GM23338 (cell line): ENCODE results near the gene MAMLD1. TPM values are rescaled to one million over a fixed set of nuclear protein-coding genes. Genes with fewer than 3 reads are reported as not detected.

ENCODE experiments used
- ATAC-seq: fragments of 200-7000 bp; cut with Tn5 transposase; 3 replicates; pipeline ENCODE4 v1.9.1; 2020
- DNase-seq: peaks from one replicate; pipeline ENCODE4 v3.0.0-alpha.2; 2015; ENCODE audit warnings: low spot score
- H2AFZ ChIP-seq: fragments of 200-600 bp; sonication (generic); 2 replicates; pipeline ENCODE4 v1.8.0; 2016; ENCODE audit warnings: antibody characterized with exemption, mild to moderate bottlenecking, moderate library complexity
- H3F3A ChIP-seq: fragments of 200-600 bp; sonication (generic); replicated peaks from 2 replicates; pipeline ENCODE4 v1.8.0; 2017; ENCODE audit warnings: antibody characterized with exemption, mixed run types, low read depth
- H3K27ac ChIP-seq: fragments of 200-600 bp; sonication (generic); 2 replicates; pipeline ENCODE4 v1.6.1; 2016; ENCODE audit warnings: low read depth
- H3K27me3 ChIP-seq: fragments of 200-600 bp; sonication (generic); 2 replicates; pipeline ENCODE4 v1.8.0; 2016; ENCODE audit warnings: mild to moderate bottlenecking, mixed run types, moderate library complexity; ENCODE audit not compliant: insufficient read depth
- H3K36me3 ChIP-seq: fragments of 200-600 bp; sonication (generic); 2 replicates; pipeline ENCODE4 v1.8.0; 2016; ENCODE audit warnings: mild to moderate bottlenecking; ENCODE audit not compliant: insufficient read depth
- H3K4me1 ChIP-seq: fragments of 200-600 bp; sonication (generic); 2 replicates; pipeline ENCODE4 v1.8.0; 2016; ENCODE audit warnings: mild to moderate bottlenecking, moderate library complexity; ENCODE audit not compliant: insufficient read depth
- H3K4me2 ChIP-seq: fragments of 200-600 bp; sonication (generic); 2 replicates; pipeline ENCODE4 v1.7.1; 2017; ENCODE audit warnings: mixed run types
- H3K4me3 ChIP-seq: fragments of 200-600 bp; sonication (generic); 2 replicates; pipeline ENCODE4 v1.6.1; 2016; ENCODE audit warnings: mixed run types
- H3K79me2 ChIP-seq: fragments of 200-600 bp; sonication (generic); replicated peaks from 2 replicates; pipeline ENCODE4 v1.8.0; 2017; ENCODE audit warnings: mild to moderate bottlenecking; ENCODE audit not compliant: insufficient read depth
- H3K9me2 ChIP-seq: fragments of 200-600 bp; sonication (generic); 2 replicates; pipeline ENCODE4 v1.8.0; 2017; ENCODE audit not compliant: insufficient read depth
- H4K20me1 ChIP-seq: fragments of 200-600 bp; sonication (generic); replicated peaks from 2 replicates; pipeline ENCODE4 v1.8.0; 2017; ENCODE audit warnings: mild to moderate bottlenecking; ENCODE audit not compliant: insufficient read depth
- H3K27ac Mint-ChIP-seq: 2 replicates; pipeline ENCODE4 v1.8.0; 2020; ENCODE audit warnings: inconsistent platforms, mild to moderate bottlenecking, moderate library complexity, mixed read lengths
- H3K27me3 Mint-ChIP-seq: 3 replicates; pipeline ENCODE4 v1.8.0; 2022; ENCODE audit warnings: low read depth, mild to moderate bottlenecking, moderate library complexity, mixed read lengths, inconsistent platforms; ENCODE audit not compliant: insufficient read depth, poor library complexity
- H3K36me3 Mint-ChIP-seq: 3 replicates; pipeline ENCODE4 v1.8.0; 2021; ENCODE audit warnings: low read depth, mild to moderate bottlenecking, inconsistent platforms, moderate library complexity, mixed read lengths
- H3K4me1 Mint-ChIP-seq: 3 replicates; pipeline ENCODE4 v1.8.0; 2020; ENCODE audit warnings: mild to moderate bottlenecking, inconsistent platforms, mixed read lengths
- H3K4me3 Mint-ChIP-seq: 3 replicates; pipeline ENCODE4 v1.8.0; 2021; ENCODE audit warnings: moderate library complexity, mild to moderate bottlenecking, inconsistent platforms, mixed read lengths
- H3K9me3 Mint-ChIP-seq: 3 replicates; pipeline ENCODE4 v1.8.0; 2020; ENCODE audit warnings: moderate library complexity, mild to moderate bottlenecking, inconsistent platforms, mixed read lengths
- CREB1 ChIP-seq: fragments of 250-450 bp; sonication (Bioruptor Pico); IDR thresholded peaks from 2 replicates; pipeline ENCODE4 v1.5.0; 2020; ENCODE audit warnings: low read depth, mild to moderate bottlenecking, moderate library complexity
- EZH2phosphoT487 ChIP-seq: fragments of 200-600 bp; sonication (generic); IDR thresholded peaks from one replicate; pipeline ENCODE4 v1.8.1; 2018; ENCODE audit warnings: antibody characterized with exemption; ENCODE audit not compliant: unreplicated experiment
- JUNB ChIP-seq: IDR thresholded peaks from one replicate; pipeline ENCODE4 v1.6.1; 2016; ENCODE audit warnings: antibody characterized with exemption; ENCODE audit not compliant: unreplicated experiment
- NANOG ChIP-seq: IDR thresholded peaks from 2 replicates; pipeline ENCODE4 v1.6.1; 2016; ENCODE audit warnings: antibody characterized with exemption, borderline replicate concordance
- STAT1 ChIP-seq: IDR thresholded peaks from one replicate; pipeline ENCODE4 v1.6.1; 2016; ENCODE audit warnings: antibody characterized with exemption; ENCODE audit not compliant: unreplicated experiment
- polyA plus RNA-seq: library from polyadenylated mRNA; unstranded; fragments of >200 nt; fragmentation: Nextera tagmentation; extraction: Ambion mirVana; gene quantifications from 2 replicates; pipeline ENCODE4 v1.2.1, GENCODE V29; 2016
- total RNA-seq: library from RNA; depleted of rRNA; stranded (reverse); fragments of >200 nt; shearing (Covaris generic); gene quantifications from 2 replicates; pipeline ENCODE4 v1.2.3, GENCODE V29; 2014
- TF ChIP-seq, protein P1 (sequence below), 2 experiments: fragments of 200-600 bp in 1 of 2; sonication (generic) in 1 of 2; conservative IDR thresholded peaks; 2 replicates each; pipeline versions ENCODE4 v1.5.1 to v1.6.1; 2016 to 2017; ENCODE audit warnings: antibody characterized with exemption in 2 of 2, low read depth in 2 of 2, mild to moderate bottlenecking in 2 of 2, moderate library complexity in 1 of 2
- TF ChIP-seq, protein P2 (sequence below): IDR thresholded peaks from one replicate; pipeline ENCODE4 v1.6.1; 2018; ENCODE audit warnings: antibody characterized with exemption; ENCODE audit not compliant: unreplicated experiment
- TF ChIP-seq, protein P3 (sequence below): fragments of 250-450 bp; sonication (Bioruptor Pico); IDR thresholded peaks from 2 replicates; pipeline ENCODE4 v1.5.0; 2020; ENCODE audit warnings: mild to moderate bottlenecking, moderate library complexity

The MAMLD1 gene
- total and polyA plus RNA-seq, 2 experiments from 2014 or later, result 0.13 to 0.21 TPM

DNA sequence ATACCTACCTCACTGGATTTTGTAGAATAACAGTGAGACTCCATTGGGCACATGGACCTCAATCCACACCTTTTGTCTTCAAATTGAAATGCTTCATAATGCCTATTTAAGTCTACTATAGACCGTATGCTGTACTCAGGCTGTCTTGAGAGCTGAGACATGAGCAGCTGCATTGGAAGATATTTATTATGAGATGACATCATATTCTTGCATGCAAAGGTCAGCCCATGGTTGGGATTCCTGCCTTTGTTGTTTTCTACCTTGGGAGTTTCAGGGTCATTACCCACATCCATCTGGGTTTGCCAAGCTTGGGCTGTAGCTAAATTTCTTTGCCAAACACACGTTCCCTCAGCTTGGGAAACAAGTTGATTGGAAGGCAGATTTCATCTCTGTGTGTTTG is 33.2 kb upstream of the MAMLD1 start:
- no peak for ATAC-seq
- no peaks in the 10 kb centered on the region; the same call in 2 of the 3 replicates for H3K9me3 Mint-ChIP-seq
- TF ChIP-seq JUNB (no peak), NANOG (no peak)
- TF ChIP-seq, protein P1, sequence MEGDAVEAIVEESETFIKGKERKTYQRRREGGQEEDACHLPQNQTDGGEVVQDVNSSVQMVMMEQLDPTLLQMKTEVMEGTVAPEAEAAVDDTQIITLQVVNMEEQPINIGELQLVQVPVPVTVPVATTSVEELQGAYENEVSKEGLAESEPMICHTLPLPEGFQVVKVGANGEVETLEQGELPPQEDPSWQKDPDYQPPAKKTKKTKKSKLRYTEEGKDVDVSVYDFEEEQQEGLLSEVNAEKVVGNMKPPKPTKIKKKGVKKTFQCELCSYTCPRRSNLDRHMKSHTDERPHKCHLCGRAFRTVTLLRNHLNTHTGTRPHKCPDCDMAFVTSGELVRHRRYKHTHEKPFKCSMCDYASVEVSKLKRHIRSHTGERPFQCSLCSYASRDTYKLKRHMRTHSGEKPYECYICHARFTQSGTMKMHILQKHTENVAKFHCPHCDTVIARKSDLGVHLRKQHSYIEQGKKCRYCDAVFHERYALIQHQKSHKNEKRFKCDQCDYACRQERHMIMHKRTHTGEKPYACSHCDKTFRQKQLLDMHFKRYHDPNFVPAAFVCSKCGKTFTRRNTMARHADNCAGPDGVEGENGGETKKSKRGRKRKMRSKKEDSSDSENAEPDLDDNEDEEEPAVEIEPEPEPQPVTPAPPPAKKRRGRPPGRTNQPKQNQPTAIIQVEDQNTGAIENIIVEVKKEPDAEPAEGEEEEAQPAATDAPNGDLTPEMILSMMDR (conservative IDR thresholded peaks at IDR 0.05; ENCODE audit: low read depth in 2 of 2), result no peak

DNA sequence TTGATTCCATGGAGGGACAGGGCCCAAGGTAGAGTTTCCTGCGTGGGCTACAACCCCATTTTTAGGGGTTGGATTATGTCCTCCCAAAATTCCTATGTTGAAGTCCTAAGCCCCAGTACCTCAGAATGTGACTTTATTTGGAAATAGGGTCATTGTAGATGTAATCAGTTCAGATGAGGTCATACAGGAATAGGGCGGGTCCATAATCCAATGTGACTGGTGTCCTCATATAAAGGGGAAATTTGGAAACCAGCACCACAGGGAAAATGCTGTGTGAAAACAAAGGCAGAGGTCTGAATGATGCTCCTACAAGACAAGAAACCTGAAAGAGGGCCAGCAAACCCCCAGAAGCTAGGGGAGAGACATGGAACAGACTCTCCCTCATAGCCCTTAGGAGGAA is 31.1 kb upstream of the MAMLD1 start:
- Histone ChIP-seq H3K4me2 (no peak overlapping the region), H3K27ac (no peak overlapping the region), H3K9me2 (no peaks in the 10 kb centered on the region), H3K4me3 (no peak overlapping the region), H3K36me3 (no peaks in the 10 kb centered on the region), H3K79me2 (no peaks in the 10 kb centered on the region), H3K27me3 (no peaks in the 10 kb centered on the region), H2AFZ (no peak overlapping the region), H3K4me1 (no peaks in the 10 kb centered on the region), H3F3A (no peaks in the 10 kb centered on the region), H4K20me1 (no peaks in the 10 kb centered on the region)
- Mint-ChIP-seq H3K4me1 (peaks cover 4% of the 10 kb centered on the region; the same call in 2 of the 3 replicates), H3K27me3 (peaks cover 2% of the 10 kb centered on the region), H3K9me3 (no peaks in the 10 kb centered on the region), H3K36me3 (no peaks in the 10 kb centered on the region), H3K27ac (no peak overlapping the region), H3K4me3 (no peak overlapping the region)
- ATAC-seq (no peak), DNase-seq (no peak)
- TF ChIP-seq, protein P1 (conservative IDR thresholded peaks at IDR 0.05; ENCODE audit: low read depth in 2 of 2), result no peak
- TF ChIP-seq, protein P2, sequence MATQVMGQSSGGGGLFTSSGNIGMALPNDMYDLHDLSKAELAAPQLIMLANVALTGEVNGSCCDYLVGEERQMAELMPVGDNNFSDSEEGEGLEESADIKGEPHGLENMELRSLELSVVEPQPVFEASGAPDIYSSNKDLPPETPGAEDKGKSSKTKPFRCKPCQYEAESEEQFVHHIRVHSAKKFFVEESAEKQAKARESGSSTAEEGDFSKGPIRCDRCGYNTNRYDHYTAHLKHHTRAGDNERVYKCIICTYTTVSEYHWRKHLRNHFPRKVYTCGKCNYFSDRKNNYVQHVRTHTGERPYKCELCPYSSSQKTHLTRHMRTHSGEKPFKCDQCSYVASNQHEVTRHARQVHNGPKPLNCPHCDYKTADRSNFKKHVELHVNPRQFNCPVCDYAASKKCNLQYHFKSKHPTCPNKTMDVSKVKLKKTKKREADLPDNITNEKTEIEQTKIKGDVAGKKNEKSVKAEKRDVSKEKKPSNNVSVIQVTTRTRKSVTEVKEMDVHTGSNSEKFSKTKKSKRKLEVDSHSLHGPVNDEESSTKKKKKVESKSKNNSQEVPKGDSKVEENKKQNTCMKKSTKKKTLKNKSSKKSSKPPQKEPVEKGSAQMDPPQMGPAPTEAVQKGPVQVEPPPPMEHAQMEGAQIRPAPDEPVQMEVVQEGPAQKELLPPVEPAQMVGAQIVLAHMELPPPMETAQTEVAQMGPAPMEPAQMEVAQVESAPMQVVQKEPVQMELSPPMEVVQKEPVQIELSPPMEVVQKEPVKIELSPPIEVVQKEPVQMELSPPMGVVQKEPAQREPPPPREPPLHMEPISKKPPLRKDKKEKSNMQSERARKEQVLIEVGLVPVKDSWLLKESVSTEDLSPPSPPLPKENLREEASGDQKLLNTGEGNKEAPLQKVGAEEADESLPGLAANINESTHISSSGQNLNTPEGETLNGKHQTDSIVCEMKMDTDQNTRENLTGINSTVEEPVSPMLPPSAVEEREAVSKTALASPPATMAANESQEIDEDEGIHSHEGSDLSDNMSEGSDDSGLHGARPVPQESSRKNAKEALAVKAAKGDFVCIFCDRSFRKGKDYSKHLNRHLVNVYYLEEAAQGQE, result no peak
- TF ChIP-seq CREB1 (CRISPR knock-in tag) (no peak), STAT1 (no peak), EZH2phosphoT487 (no peak)
- TF ChIP-seq, protein P3, sequence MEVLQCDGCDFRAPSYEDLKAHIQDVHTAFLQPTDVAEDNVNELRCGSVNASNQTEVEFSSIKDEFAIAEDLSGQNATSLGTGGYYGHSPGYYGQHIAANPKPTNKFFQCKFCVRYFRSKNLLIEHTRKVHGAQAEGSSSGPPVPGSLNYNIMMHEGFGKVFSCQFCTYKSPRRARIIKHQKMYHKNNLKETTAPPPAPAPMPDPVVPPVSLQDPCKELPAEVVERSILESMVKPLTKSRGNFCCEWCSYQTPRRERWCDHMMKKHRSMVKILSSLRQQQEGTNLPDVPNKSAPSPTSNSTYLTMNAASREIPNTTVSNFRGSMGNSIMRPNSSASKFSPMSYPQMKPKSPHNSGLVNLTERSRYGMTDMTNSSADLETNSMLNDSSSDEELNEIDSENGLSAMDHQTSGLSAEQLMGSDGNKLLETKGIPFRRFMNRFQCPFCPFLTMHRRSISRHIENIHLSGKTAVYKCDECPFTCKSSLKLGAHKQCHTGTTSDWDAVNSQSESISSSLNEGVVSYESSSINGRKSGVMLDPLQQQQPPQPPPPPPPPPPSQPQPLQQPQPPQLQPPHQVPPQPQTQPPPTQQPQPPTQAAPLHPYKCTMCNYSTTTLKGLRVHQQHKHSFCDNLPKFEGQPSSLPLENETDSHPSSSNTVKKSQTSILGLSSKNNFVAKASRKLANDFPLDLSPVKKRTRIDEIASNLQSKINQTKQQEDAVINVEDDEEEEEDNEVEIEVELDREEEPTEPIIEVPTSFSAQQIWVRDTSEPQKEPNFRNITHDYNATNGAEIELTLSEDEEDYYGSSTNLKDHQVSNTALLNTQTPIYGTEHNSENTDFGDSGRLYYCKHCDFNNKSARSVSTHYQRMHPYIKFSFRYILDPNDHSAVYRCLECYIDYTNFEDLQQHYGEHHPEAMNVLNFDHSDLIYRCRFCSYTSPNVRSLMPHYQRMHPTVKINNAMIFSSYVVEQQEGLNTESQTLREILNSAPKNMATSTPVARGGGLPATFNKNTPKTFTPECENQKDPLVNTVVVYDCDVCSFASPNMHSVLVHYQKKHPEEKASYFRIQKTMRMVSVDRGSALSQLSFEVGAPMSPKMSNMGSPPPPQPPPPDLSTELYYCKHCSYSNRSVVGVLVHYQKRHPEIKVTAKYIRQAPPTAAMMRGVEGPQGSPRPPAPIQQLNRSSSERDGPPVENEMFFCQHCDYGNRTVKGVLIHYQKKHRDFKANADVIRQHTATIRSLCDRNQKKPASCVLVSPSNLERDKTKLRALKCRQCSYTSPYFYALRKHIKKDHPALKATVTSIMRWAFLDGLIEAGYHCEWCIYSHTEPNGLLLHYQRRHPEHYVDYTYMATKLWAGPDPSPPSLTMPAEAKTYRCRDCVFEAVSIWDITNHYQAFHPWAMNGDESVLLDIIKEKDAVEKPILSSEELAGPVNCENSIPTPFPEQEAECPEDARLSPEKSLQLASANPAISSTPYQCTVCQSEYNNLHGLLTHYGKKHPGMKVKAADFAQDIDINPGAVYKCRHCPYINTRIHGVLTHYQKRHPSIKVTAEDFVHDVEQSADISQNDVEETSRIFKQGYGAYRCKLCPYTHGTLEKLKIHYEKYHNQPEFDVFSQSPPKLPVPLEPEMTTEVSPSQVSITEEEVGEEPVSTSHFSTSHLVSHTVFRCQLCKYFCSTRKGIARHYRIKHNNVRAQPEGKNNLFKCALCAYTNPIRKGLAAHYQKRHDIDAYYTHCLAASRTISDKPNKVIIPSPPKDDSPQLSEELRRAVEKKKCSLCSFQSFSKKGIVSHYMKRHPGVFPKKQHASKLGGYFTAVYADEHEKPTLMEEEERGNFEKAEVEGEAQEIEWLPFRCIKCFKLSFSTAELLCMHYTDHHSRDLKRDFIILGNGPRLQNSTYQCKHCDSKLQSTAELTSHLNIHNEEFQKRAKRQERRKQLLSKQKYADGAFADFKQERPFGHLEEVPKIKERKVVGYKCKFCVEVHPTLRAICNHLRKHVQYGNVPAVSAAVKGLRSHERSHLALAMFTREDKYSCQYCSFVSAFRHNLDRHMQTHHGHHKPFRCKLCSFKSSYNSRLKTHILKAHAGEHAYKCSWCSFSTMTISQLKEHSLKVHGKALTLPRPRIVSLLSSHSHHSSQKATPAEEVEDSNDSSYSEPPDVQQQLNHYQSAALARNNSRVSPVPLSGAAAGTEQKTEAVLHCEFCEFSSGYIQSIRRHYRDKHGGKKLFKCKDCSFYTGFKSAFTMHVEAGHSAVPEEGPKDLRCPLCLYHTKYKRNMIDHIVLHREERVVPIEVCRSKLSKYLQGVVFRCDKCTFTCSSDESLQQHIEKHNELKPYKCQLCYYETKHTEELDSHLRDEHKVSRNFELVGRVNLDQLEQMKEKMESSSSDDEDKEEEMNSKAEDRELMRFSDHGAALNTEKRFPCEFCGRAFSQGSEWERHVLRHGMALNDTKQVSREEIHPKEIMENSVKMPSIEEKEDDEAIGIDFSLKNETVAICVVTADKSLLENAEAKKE (CRISPR knock-in tag), result no peak

More for the DNA sequence above, 33.2 kb upstream of the MAMLD1 start:
- Mint-ChIP-seq H3K27me3 (peaks cover 5% of the 10 kb centered on the region), H3K36me3 (no peaks in the 10 kb centered on the region), H3K4me1 (peaks cover 4% of the 10 kb centered on the region; the same call in 2 of the 3 replicates), H3K4me3 (no peak overlapping the region), H3K27ac (no peak overlapping the region)
- DNase-seq, result no peak
- no peaks in the 10 kb centered on the region for H3K27me3 ChIP-seq
- H3K79me2 ChIP-seq, result no peaks in the 10 kb centered on the region
- H3K4me2 ChIP-seq, result no peak overlapping the region
- no peaks in the 10 kb centered on the region for H3K9me2 ChIP-seq
- no peaks in the 10 kb centered on the region for H3K36me3 ChIP-seq
- H3F3A ChIP-seq, result no peaks in the 10 kb centered on the region
- H2AFZ ChIP-seq, result no peak overlapping the region
- no peak overlapping the region for H3K4me3 ChIP-seq
- H3K4me1 ChIP-seq, result no peaks in the 10 kb centered on the region
- H4K20me1 ChIP-seq, result no peaks in the 10 kb centered on the region
- H3K27ac ChIP-seq, result no peak overlapping the region
